IPS DF 6.9 (cell line): ENCODE data around the gene SLC12A5.

Source experiments
- DNase-seq: peaks from one replicate; pipeline ENCODE4 v3.0.0-alpha.2; 2013; ENCODE audit warnings: low read depth, low spot score
- H3K27ac ChIP-seq: one replicate; pipeline ENCODE4 v1.5.1; 2013; ENCODE audit warnings: low read length, control low read depth
- H3K27me3 ChIP-seq: 2 replicates; pipeline ENCODE4 v1.6.1; 2013; ENCODE audit warnings: mild to moderate bottlenecking, low read length; ENCODE audit not compliant: control insufficient read depth, insufficient read depth
- H3K36me3 ChIP-seq: 2 replicates; pipeline ENCODE4 v1.6.1; 2013; ENCODE audit warnings: low read length; ENCODE audit not compliant: control insufficient read depth, insufficient read depth
- H3K4me1 ChIP-seq: 2 replicates; pipeline ENCODE4 v1.6.1; 2013; ENCODE audit warnings: low read length; ENCODE audit not compliant: control insufficient read depth, insufficient read depth
- H3K4me3 ChIP-seq: 2 replicates; pipeline ENCODE4 v1.5.1; 2013; ENCODE audit warnings: mild to moderate bottlenecking, low read length
- H3K9me3 ChIP-seq: 2 replicates; pipeline ENCODE4 v1.6.1; 2013; ENCODE audit warnings: low read length, inconsistent platforms; ENCODE audit not compliant: control insufficient read depth, insufficient read depth
- WGBS: extraction: QIAGEN DNeasy Blood & Tissue Kit; methylation state at CpG from one replicate; pipeline ENCODE4 v1.1.7; 2013; ENCODE audit warnings: mixed read lengths, missing lambda C conversion rate; ENCODE audit not compliant: insufficient read length, insufficient coverage; 5-methylcytosine and 5-hydroxymethylcytosine counted together

The SLC12A5 gene

DNA sequence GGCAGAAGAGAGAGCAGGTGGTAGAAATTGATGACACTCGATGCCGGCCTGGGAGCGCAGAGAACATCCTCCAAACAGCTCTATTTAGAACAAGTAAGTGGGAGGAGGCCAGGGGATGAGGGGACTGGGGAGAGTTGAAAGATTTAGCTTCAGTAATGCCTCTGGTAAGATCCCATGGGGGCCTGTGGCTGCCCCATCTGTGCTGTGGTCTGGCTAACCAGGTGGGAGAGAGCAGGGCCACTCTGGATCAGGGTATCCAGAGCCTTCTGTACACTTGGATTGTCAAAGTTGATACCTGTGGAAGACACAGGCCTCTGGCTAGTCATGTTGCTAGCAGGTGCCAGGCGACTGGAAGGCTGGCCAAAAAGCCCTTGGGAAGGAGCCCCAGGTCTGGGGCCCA is 33.1 kb downstream of the SLC12A5 start:
- H3K9me3 ChIP-seq: no peaks in the 10 kb centered on the region
- H3K4me1 ChIP-seq: peaks cover 4% of the 10 kb centered on the region; the same call in 1 of the 2 replicates
- H3K4me3 ChIP-seq: no peak overlapping the region
- peaks cover 37% of the 10 kb centered on the region for H3K36me3 ChIP-seq
- no peak for DNase-seq
- H3K27me3 ChIP-seq: peaks cover 7% of the 10 kb centered on the region
- H3K27ac ChIP-seq: no peak overlapping the region
- WGBS: no CpG with 5 or more reads among the region's 4 CpGs

- no peak for DNase-seq
- peaks cover 6% of the 10 kb centered on the region for H3K27me3 ChIP-seq
- WGBS: no CpG with 5 or more reads among the region's 12 CpGs
- no peak overlapping the region for H3K27ac ChIP-seq
- H3K36me3 ChIP-seq: peaks cover 37% of the 10 kb centered on the region
- H3K4me1 ChIP-seq: peaks cover 4% of the 10 kb centered on the region; the same call in 1 of the 2 replicates
- no peak overlapping the region for H3K4me3 ChIP-seq
- no peaks in the 10 kb centered on the region for H3K9me3 ChIP-seq
Measured at GRCh38 chr20:46062621-46063020, 33.6 kb downstream of the SLC12A5 start.

DNA sequence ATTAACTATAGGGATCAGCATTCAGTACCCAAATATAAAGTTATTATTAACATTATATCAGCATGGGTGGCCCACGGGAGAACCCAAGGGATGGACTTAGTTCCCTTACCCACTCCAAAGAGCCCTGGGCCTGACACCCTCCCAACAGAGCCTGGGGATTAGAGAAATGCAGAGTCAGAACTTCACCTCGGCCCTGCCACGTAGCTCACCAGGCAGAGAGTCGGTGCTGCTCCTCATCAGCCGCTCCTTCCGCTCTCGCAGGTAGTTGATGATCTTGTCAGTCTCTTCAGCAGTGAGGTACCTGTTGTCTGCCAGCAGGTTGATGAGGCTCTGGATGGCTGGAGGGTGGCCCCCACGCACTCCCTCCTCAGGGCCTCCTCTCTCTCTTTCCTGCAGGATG is 34.1 kb downstream of the SLC12A5 start:
- Histone ChIP-seq H3K9me3 (no peaks in the 10 kb centered on the region), H3K4me1 (0 out of 2 replicates have a peak, but pooled peaks cover 1% of the 10 kb centered on the region), H3K4me3 (no peak overlapping the region), H3K36me3 (peaks cover 37% of the 10 kb centered on the region), H3K27me3 (peaks cover 1% of the 10 kb centered on the region), H3K27ac (no peak overlapping the region)
- no CpG with 5 or more reads among the region's 8 CpGs for WGBS
- no peak for DNase-seq

DNA sequence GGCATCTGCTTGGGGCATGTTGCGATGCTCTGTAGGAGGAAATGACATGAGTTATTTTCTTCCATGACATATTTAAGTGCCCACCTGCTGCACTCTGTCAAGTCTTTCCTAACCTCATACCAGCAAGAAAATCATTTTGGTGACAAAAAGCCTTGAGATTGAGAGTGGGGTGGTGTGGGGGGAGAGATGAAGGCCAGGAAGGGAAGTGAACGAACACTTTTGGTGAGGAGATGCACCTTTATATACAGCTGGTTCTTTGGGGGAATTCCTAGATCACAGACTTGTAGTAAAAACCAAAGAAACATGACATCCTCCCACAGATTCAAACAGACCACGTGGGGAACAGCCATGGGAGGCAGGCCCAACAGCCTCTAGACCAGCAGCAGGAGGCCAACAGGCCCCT is 34.6 kb downstream of the SLC12A5 start:
- Histone ChIP-seq H3K27me3 (no peaks in the 10 kb centered on the region), H3K4me1 (0 out of 2 replicates have a peak, but pooled peaks cover 1% of the 10 kb centered on the region), H3K27ac (no peak overlapping the region), H3K36me3 (peaks cover 37% of the 10 kb centered on the region), H3K9me3 (no peaks in the 10 kb centered on the region), H3K4me3 (no peak overlapping the region)
- no CpG with 5 or more reads among the region's 3 CpGs for WGBS
- no peak for DNase-seq

DNA sequence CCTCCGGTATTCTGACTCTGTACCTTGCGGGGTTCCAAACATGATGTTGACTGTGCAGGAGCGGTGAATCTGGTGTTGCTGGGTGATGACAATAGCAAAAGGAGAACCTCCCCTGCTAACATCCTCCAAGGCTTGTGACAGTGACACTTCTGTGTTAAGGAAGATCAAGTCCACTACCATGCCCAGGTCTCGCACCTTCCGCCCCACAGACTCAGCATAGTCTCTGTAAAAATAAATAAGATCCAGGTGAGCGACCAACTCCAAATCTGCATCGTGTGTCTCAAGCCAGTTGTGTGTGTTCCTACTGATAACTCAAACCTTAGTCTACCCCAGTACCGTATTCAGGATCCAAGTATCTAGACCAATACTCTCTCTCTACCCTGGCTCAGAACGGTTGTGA is 36.0 kb downstream of the SLC12A5 start:
- Histone ChIP-seq H3K4me1 (no peaks in the 10 kb centered on the region), H3K27ac (no peak overlapping the region), H3K9me3 (no peaks in the 10 kb centered on the region), H3K36me3 (peaks cover 39% of the 10 kb centered on the region), H3K4me3 (no peak overlapping the region), H3K27me3 (no peaks in the 10 kb centered on the region)
- DNase-seq: no peak
- WGBS: no CpG with 5 or more reads among the region's 9 CpGs

DNA sequence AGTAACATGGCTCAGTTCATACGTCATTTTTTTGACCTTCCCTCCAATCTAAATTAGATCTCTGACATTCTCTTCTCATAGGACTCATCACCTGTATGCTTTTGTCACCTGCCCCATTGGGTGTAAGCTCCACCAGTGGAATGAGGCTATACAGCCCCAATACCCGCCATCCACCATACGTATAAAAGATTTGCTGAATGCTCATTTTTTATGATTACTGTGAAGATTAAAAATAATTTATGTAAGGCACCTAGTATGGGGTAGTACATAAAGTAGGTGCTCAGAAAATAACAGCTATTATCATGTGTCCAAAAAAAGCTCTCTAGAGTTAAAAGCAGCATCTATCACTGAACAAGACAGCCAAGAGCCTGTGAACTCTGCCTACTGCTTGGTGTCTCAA is 36.7 kb downstream of the SLC12A5 start:
- WGBS: no CpG with 5 or more reads among the region's 3 CpGs
- Histone ChIP-seq H3K4me1 (no peaks in the 10 kb centered on the region), H3K27me3 (no peaks in the 10 kb centered on the region), H3K9me3 (no peaks in the 10 kb centered on the region), H3K27ac (no peak overlapping the region), H3K4me3 (no peak overlapping the region), H3K36me3 (peaks cover 39% of the 10 kb centered on the region)
- DNase-seq: no peak

DNA sequence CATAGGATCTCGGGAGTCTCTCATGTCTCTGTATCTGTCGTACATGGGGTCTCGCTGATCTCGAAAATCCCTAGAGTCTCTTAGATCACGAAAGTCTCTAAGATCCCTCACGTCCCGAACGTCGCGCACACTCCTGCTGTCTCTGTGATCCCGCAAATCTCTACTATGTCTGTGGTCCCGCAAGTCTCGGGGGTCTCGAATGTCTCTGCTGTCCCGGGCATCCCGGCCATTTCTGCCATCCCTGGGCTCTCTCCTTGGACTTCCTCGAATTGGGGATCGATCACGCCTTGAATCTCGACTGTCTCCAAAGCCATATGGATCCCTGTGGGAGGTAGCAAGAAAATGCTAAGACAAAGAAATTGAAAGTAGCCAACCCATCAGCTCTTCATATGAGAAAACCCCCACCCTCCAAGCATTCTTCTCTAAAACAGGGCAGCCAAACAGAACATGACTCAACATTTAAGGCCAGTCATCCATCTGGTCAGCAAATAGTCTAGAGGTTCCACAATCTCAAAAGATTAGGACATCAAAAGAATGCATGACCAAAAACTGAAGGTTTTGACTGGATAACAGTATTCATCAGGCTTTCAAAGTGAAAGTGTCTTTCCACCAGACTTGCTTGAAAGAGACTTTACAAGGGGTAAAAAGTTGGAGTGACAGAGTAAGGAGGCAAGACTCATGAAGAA is 41.3 kb downstream of the SLC12A5 start:
- DNase-seq: no peak
- no CpG with 5 or more reads among the region's 20 CpGs for WGBS
- Histone ChIP-seq H3K36me3 (peaks cover 12% of the 10 kb centered on the region; the same call in 1 of the 2 replicates), H3K27ac (no peak overlapping the region), H3K4me1 (peaks cover 3% of the 10 kb centered on the region; the same call in 1 of the 2 replicates), H3K4me3 (no peak overlapping the region), H3K27me3 (no peaks in the 10 kb centered on the region), H3K9me3 (no peaks in the 10 kb centered on the region)

GRCh38 chr20:46071573-46071972 is 42.6 kb downstream of the SLC12A5 start:
- DNase-seq: no peak
- H3K4me1 ChIP-seq: peaks cover 3% of the 10 kb centered on the region; the same call in 1 of the 2 replicates
- H3K4me3 ChIP-seq: no peak overlapping the region
- no peak overlapping the region for H3K27ac ChIP-seq
- peaks cover 3% of the 10 kb centered on the region; the same call in 1 of the 2 replicates for H3K36me3 ChIP-seq
- no peaks in the 10 kb centered on the region for H3K27me3 ChIP-seq
- no CpG with 5 or more reads among the region's 3 CpGs for WGBS
- H3K9me3 ChIP-seq: no peaks in the 10 kb centered on the region

GRCh38 chr20:46073024-46073423 is 44.0 kb downstream of the SLC12A5 start:
- H3K27ac ChIP-seq: no peak overlapping the region
- no peak overlapping the region for H3K4me3 ChIP-seq
- WGBS: no CpG with 5 or more reads among the region's 4 CpGs
- peaks cover 3% of the 10 kb centered on the region; the same call in 1 of the 2 replicates for H3K4me1 ChIP-seq
- no peaks in the 10 kb centered on the region for H3K9me3 ChIP-seq
- no peaks in the 10 kb centered on the region for H3K27me3 ChIP-seq
- peaks cover 3% of the 10 kb centered on the region; the same call in 1 of the 2 replicates for H3K36me3 ChIP-seq
- no peak for DNase-seq

- no peak for DNase-seq
- H3K27ac ChIP-seq: no peak overlapping the region
- H3K4me1 ChIP-seq: peaks cover 3% of the 10 kb centered on the region; the same call in 1 of the 2 replicates
- whole genome bisulfite sequencing: no CpG with 5 or more reads among the region's 3 CpGs
- peaks cover 3% of the 10 kb centered on the region; the same call in 1 of the 2 replicates for H3K36me3 ChIP-seq
- no peak overlapping the region for H3K4me3 ChIP-seq
- no peaks in the 10 kb centered on the region for H3K27me3 ChIP-seq
- H3K9me3 ChIP-seq: no peaks in the 10 kb centered on the region
Measured at GRCh38 chr20:46073443-46073842, 44.4 kb downstream of the SLC12A5 start.

GRCh38 chr20:46074006-46074405 is 45.0 kb downstream of the SLC12A5 start:
- no peak overlapping the region for H3K4me3 ChIP-seq
- WGBS: no CpG with 5 or more reads among the region's 3 CpGs
- H3K9me3 ChIP-seq: no peaks in the 10 kb centered on the region
- peaks cover 3% of the 10 kb centered on the region; the same call in 1 of the 2 replicates for H3K36me3 ChIP-seq
- no peak for DNase-seq
- H3K27me3 ChIP-seq: no peaks in the 10 kb centered on the region
- H3K27ac ChIP-seq: no peak overlapping the region
- peaks cover 3% of the 10 kb centered on the region; the same call in 1 of the 2 replicates for H3K4me1 ChIP-seq
